ENCODE results near the gene PTPRN2. TPM values are rescaled to one million over a fixed set of nuclear protein-coding genes. Genes with fewer than 3 reads are reported as not detected.

The PTPRN2 gene
- polyA plus RNA-seq, 1 of the 3 experiments (the other 2 are of a cell fraction): 4.0 TPM

GRCh38 chr7:158133515-158134271 lies 453.9 kb downstream of the PTPRN2 start:
- H2AFZ ChIP-seq (ENCODE audit: low read depth): no peak overlapping the region
- no peaks in the 10 kb centered on the region for H3F3A ChIP-seq (replicated peaks; ENCODE audit: insufficient read depth)
- H4K20me1 ChIP-seq (ENCODE audit: insufficient read depth): no peaks in the 10 kb centered on the region
- no peaks in the 10 kb centered on the region for H3K27me3 ChIP-seq (ENCODE audit: insufficient read depth)
- no peak for DNase-seq
- no peaks in the 10 kb centered on the region; a peak in 1 of 4 replicates for H3K4me1 ChIP-seq (ENCODE audit: control insufficient read depth in 1 of 2, insufficient read depth in 2 of 2, low read depth in 1 of 2, low read length in 1 of 2)
- no peak overlapping the region for H3K4me2 ChIP-seq
- no peaks in the 10 kb centered on the region for H3K36me3 ChIP-seq (replicated peaks in 1 of 2; ENCODE audit: control insufficient read depth in 1 of 2, insufficient read depth in 2 of 2, low read length in 1 of 2)
- H3K4me3 ChIP-seq (ENCODE audit: low read depth in 2 of 2, low read length in 1 of 2): no peak overlapping the region
- H3K27ac ChIP-seq (ENCODE audit: low read depth in 2 of 2, low read length in 1 of 2): no peak overlapping the region
- 64% methylated on average over 28 of the region's 36 CpGs for WGBS (ENCODE audit: low lambda C conversion rate)
- 0 out of 2 replicates have a peak, but pooled peaks cover 3% of the 10 kb centered on the region for H3K9me3 ChIP-seq
- H3K9me2 ChIP-seq: no peaks in the 10 kb centered on the region
- ChIA-PET POLR2A (no interaction called here), CTCF (no interaction called here)
- no peak overlapping the region for H3K9ac ChIP-seq
- no peaks in the 10 kb centered on the region for H3K79me2 ChIP-seq (ENCODE audit: insufficient read depth)
- TF ChIP-seq NRF1 (IDR thresholded peaks at IDR 0.05; ENCODE audit: low read depth, low read length): no peak
- TF ChIP-seq SIN3A (IDR thresholded peaks at IDR 0.05; ENCODE audit: borderline replicate concordance, low read depth, low read length): no peak
- no peak for TF ChIP-seq FOXJ3 (CRISPR knock-in tag; IDR thresholded peaks at IDR 0.05)
- no peak for TF ChIP-seq USF1 (IDR thresholded peaks at IDR 0.05; ENCODE audit: borderline replicate concordance, low read depth)
- TF ChIP-seq FOSL2 (IDR thresholded peaks at IDR 0.05; ENCODE audit: borderline replicate concordance, low read depth): no peak
- TF ChIP-seq CTCF (IDR thresholded peaks at IDR 0.05): no peak
- no peak for TF ChIP-seq TCF12 (IDR thresholded peaks at IDR 0.05)
- no peak for TF ChIP-seq JUND (IDR thresholded peaks at IDR 0.05)
- no peak for TF ChIP-seq TAF1 (IDR thresholded peaks at IDR 0.05; ENCODE audit: borderline replicate concordance, low read depth, low read length)
- TF ChIP-seq TEAD4 (IDR thresholded peaks at IDR 0.05; ENCODE audit: borderline replicate concordance, insufficient read depth): no peak

- Histone ChIP-seq H3F3A (replicated peaks; ENCODE audit: insufficient read depth) (no peaks in the 10 kb centered on the region), H4K20me1 (ENCODE audit: insufficient read depth) (no peaks in the 10 kb centered on the region), H3K4me1 (ENCODE audit: control insufficient read depth in 1 of 2, insufficient read depth in 2 of 2, low read depth in 1 of 2, low read length in 1 of 2) (no peaks in the 10 kb centered on the region; a peak in 1 of 4 replicates), H2AFZ (ENCODE audit: low read depth) (no peak overlapping the region), H3K27ac (ENCODE audit: low read depth in 2 of 2, low read length in 1 of 2) (no peak overlapping the region), H3K4me2 (no peak overlapping the region), H3K9ac (no peak overlapping the region), H3K27me3 (ENCODE audit: insufficient read depth) (no peaks in the 10 kb centered on the region), H3K79me2 (ENCODE audit: insufficient read depth) (no peaks in the 10 kb centered on the region), H3K9me2 (no peaks in the 10 kb centered on the region), H3K36me3 (replicated peaks in 1 of 2; ENCODE audit: control insufficient read depth in 1 of 2, insufficient read depth in 2 of 2, low read length in 1 of 2) (no peaks in the 10 kb centered on the region), H3K4me3 (ENCODE audit: low read depth in 2 of 2, low read length in 1 of 2) (no peak overlapping the region), H3K9me3 (0 out of 2 replicates have a peak, but pooled peaks cover 3% of the 10 kb centered on the region)
- TF ChIP-seq CHD2 (IDR thresholded peaks at IDR 0.05; ENCODE audit: low read length, partially characterized antibody) (no peak), SMC3 (IDR thresholded peaks at IDR 0.05; ENCODE audit: low read depth, low read length) (no peak), FOSL2 (IDR thresholded peaks at IDR 0.05; ENCODE audit: borderline replicate concordance, low read depth) (no peak), TCF12 (IDR thresholded peaks at IDR 0.05) (no peak), RXRA (IDR thresholded peaks at IDR 0.05; ENCODE audit: borderline replicate concordance, low read depth) (no peak), GABPA (IDR thresholded peaks at IDR 0.05; ENCODE audit: low read depth) (no peak), SIN3A (IDR thresholded peaks at IDR 0.05; ENCODE audit: borderline replicate concordance, low read depth, low read length) (no peak), MEF2A (IDR thresholded peaks at IDR 0.05; ENCODE audit: borderline replicate concordance, low read depth) (no peak), RFX5 (IDR thresholded peaks at IDR 0.05; ENCODE audit: low read length) (no peak), EZH2phosphoT487 (IDR thresholded peaks at IDR 0.05; ENCODE audit: borderline replicate concordance, low read depth) (no peak), IRF3 (IDR thresholded peaks at IDR 0.05; ENCODE audit: low read depth, low read length) (no peak), TEAD4 (IDR thresholded peaks at IDR 0.05; ENCODE audit: borderline replicate concordance, insufficient read depth) (no peak), JUND (IDR thresholded peaks at IDR 0.05) (no peak)
- WGBS (ENCODE audit: low lambda C conversion rate): 84% methylated on average over 14 of the region's 21 CpGs
- ChIA-PET CTCF (no interaction called here), POLR2A (no interaction called here)
- no peak for DNase-seq
These were observed 454.6 kb downstream of the PTPRN2 start for GRCh38 chr7:158133057-158133456.
